ENCODE results near the gene VASP. TPM values are rescaled to one million over a fixed set of nuclear protein-coding genes. Genes with fewer than 3 reads are reported as not detected.

Gene VASP
- total and polyA plus RNA-seq, 11 donors, result 31.2 to 106 (median 49.5) TPM

DNA sequence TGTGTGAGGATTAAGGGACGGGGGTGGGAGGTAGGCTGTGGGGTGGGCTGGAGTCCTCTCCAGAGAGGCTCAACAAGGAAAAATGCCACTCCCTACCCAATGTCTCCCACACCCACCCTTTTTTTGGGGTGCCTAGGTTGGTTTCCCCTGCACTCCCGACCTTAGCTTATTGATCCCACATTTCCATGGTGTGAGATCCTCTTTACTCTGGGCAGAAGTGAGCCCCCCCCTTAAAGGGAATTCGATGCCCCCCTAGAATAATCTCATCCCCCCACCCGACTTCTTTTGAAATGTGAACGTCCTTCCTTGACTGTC lies 34.0 kb upstream of the VASP start:
- Histone ChIP-seq H3K27me3 (peaks cover 0 to 17% (median 0%) of the 10 kb centered on the region in 9 donors), H3K4me1 (peaks cover 5 to 44% (median 22%) of the 10 kb centered on the region in 12 donors), H3K4me3 (no peak overlapping the region), H3K36me3 (no peaks in the 10 kb centered on the region), H3K9me3 (no peaks in the 10 kb centered on the region), H3K27ac (no peak overlapping the region)
- DNase-seq (no peak), ATAC-seq (no peak)
- intact Hi-C loops (cut with DNase I), result loop anchor here in 1 of 10 donors (10.0 kb wide), 1 partner anchor 49 kb away; the partner anchor contains the start of gene ERCC1
- TF ChIP-seq, protein P1, sequence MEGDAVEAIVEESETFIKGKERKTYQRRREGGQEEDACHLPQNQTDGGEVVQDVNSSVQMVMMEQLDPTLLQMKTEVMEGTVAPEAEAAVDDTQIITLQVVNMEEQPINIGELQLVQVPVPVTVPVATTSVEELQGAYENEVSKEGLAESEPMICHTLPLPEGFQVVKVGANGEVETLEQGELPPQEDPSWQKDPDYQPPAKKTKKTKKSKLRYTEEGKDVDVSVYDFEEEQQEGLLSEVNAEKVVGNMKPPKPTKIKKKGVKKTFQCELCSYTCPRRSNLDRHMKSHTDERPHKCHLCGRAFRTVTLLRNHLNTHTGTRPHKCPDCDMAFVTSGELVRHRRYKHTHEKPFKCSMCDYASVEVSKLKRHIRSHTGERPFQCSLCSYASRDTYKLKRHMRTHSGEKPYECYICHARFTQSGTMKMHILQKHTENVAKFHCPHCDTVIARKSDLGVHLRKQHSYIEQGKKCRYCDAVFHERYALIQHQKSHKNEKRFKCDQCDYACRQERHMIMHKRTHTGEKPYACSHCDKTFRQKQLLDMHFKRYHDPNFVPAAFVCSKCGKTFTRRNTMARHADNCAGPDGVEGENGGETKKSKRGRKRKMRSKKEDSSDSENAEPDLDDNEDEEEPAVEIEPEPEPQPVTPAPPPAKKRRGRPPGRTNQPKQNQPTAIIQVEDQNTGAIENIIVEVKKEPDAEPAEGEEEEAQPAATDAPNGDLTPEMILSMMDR (IDR thresholded peaks at IDR 0.05), result no peak
- TF ChIP-seq POLR2A (IDR thresholded peaks at IDR 0.05), result no peak
- WGBS, 4 donors, result 27 to 36% (median 30%) methylated on average over 5 of the region's 5 CpGs

DNA sequence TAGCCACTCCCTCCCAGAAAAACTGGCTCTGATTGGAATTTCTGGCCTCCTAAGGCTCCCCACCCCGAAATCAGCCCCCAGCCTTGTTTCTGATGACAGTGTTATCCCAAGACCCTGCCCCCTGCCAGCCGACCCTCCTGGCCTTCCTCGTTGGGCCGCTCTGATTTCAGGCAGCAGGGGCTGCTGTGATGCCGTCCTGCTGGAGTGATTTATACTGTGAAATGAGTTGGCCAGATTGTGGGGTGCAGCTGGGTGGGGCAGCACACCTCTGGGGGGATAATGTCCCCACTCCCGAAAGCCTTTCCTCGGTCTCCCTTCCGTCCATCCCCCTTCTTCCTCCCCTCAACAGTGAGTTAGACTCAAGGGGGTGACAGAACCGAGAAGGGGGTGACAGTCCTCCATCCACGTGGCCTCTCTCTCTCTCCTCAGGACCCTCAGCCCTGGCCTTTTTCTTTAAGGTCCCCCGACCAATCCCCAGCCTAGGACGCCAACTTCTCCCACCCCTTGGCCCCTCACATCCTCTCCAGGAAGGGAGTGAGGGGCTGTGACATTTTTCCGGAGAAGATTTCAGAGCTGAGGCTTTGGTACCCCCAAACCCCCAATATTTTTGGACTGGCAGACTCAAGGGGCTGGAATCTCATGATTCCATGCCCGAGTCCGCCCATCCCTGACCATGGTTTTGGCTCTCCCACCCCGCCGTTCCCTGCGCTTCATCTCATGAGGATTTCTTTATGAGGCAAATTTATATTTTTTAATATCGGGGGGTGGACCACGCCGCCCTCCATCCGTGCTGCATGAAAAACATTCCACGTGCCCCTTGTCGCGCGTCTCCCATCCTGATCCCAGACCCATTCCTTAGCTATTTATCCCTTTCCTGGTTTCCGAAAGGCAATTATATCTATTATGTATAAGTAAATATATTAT lies 33.3 kb upstream of the VASP start:
- Histone ChIP-seq H3K4me3 (no peak overlapping the region), H3K36me3 (no peaks in the 10 kb centered on the region), H3K4me1 (peaks cover 5 to 43% (median 18%) of the 10 kb centered on the region in 12 donors), H3K9me3 (no peaks in the 10 kb centered on the region), H3K27ac (no peak overlapping the region), H3K27me3 (peaks cover 0 to 17% (median 0%) of the 10 kb centered on the region in 9 donors)
- ATAC-seq, result no peak
- WGBS, 4 donors, result 67 to 77% (median 70%) methylated on average over 27 of the region's 27 CpGs
- intact Hi-C loops (cut with DNase I), result loop anchor here in 1 of 10 donors (10.0 kb wide), 1 partner anchor 49 kb away; the partner anchor contains the start of gene ERCC1
- no peak for DNase-seq
- TF ChIP-seq, protein P1 (IDR thresholded peaks at IDR 0.05), result no peak
- TF ChIP-seq POLR2A (IDR thresholded peaks at IDR 0.05), result no peak

- WGBS, 4 donors, result 63 to 69% (median 66%) methylated on average over 28 of the region's 28 CpGs
- Histone ChIP-seq H3K4me3 (no peak overlapping the region), H3K27me3 (peaks cover 0 to 17% (median 0%) of the 10 kb centered on the region in 9 donors), H3K4me1 (peaks cover 4 to 37% (median 16%) of the 10 kb centered on the region in 12 donors), H3K27ac (no peak overlapping the region), H3K9me3 (no peaks in the 10 kb centered on the region), H3K36me3 (no peaks in the 10 kb centered on the region)
- intact Hi-C loops (cut with DNase I), result loop anchor here in 1 of 10 donors (10.0 kb wide), 1 partner anchor 50 kb away; the partner anchor contains the start of gene ERCC1
- DNase-seq, result no peak
- no peak for ATAC-seq
- TF ChIP-seq, protein P1 (IDR thresholded peaks at IDR 0.05), result no peak
- no peak for TF ChIP-seq POLR2A (IDR thresholded peaks at IDR 0.05)
Observed at GRCh38 chr19:45474606-45475521, 32.4 kb upstream of the VASP start.

All from heart left ventricle (tissue), 16 donors.